GM06990 (cell line): ENCODE measurements around the gene ADIPOR1.
"Not testable (repeated sequence)": the region's sequence is repeated elsewhere in the genome, so short reads cannot be mapped to it uniquely, and the experiment has no call there.

Experiments
- DNase-seq: peaks from one replicate; pipeline ENCODE4 v3.0.0-alpha.2; 2011; ENCODE audit not compliant: insufficient read length; ENCODE audit errors: extremely low read depth
- H3K27me3 ChIP-seq: replicated peaks from 2 replicates; pipeline ENCODE4 v1.6.0; 2011; ENCODE audit warnings: low read length; ENCODE audit not compliant: control insufficient read depth, insufficient read depth
- H3K36me3 ChIP-seq: 2 replicates; pipeline ENCODE4 v1.5.1; 2011; ENCODE audit warnings: low read length; ENCODE audit not compliant: control insufficient read depth, insufficient read depth
- H3K4me3 ChIP-seq: replicated peaks from 2 replicates; pipeline ENCODE4 v1.5.1; 2011; ENCODE audit warnings: low read depth, mild to moderate bottlenecking, control low read depth, low read length
- TF ChIP-seq, protein P1 (sequence below): IDR thresholded peaks from 2 replicates; pipeline ENCODE4 v1.5.1; 2011; ENCODE audit warnings: low read length, control low read depth, mild to moderate bottlenecking, inconsistent platforms; ENCODE audit not compliant: insufficient read depth, poor library complexity, severe bottlenecking

The ADIPOR1 gene

GRCh38 chr1:202938287-202938925 lies 19.7 kb downstream of the ADIPOR1 start:
- TF ChIP-seq, protein P1, sequence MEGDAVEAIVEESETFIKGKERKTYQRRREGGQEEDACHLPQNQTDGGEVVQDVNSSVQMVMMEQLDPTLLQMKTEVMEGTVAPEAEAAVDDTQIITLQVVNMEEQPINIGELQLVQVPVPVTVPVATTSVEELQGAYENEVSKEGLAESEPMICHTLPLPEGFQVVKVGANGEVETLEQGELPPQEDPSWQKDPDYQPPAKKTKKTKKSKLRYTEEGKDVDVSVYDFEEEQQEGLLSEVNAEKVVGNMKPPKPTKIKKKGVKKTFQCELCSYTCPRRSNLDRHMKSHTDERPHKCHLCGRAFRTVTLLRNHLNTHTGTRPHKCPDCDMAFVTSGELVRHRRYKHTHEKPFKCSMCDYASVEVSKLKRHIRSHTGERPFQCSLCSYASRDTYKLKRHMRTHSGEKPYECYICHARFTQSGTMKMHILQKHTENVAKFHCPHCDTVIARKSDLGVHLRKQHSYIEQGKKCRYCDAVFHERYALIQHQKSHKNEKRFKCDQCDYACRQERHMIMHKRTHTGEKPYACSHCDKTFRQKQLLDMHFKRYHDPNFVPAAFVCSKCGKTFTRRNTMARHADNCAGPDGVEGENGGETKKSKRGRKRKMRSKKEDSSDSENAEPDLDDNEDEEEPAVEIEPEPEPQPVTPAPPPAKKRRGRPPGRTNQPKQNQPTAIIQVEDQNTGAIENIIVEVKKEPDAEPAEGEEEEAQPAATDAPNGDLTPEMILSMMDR, result no peak
- Histone ChIP-seq H3K36me3 (peaks cover 9% of the 10 kb centered on the region), H3K27me3 (no peaks in the 10 kb centered on the region), H3K4me3 (no peak overlapping the region)
- DNase-seq, result no peak

- not testable (repeated sequence) for H3K27me3 ChIP-seq, H3K4me3 ChIP-seq, H3K36me3 ChIP-seq, DNase-seq
These were observed 21.7 kb downstream of the ADIPOR1 start for GRCh38 chr1:202936409-202936808.

GRCh38 chr1:202935844-202936243 lies 22.3 kb downstream of the ADIPOR1 start:
- Histone ChIP-seq H3K27me3 (no peaks in the 10 kb centered on the region), H3K4me3 (no peak overlapping the region), H3K36me3 (no peaks in the 10 kb centered on the region)
- no peak for DNase-seq
- TF ChIP-seq, protein P1, result no peak

DNA sequence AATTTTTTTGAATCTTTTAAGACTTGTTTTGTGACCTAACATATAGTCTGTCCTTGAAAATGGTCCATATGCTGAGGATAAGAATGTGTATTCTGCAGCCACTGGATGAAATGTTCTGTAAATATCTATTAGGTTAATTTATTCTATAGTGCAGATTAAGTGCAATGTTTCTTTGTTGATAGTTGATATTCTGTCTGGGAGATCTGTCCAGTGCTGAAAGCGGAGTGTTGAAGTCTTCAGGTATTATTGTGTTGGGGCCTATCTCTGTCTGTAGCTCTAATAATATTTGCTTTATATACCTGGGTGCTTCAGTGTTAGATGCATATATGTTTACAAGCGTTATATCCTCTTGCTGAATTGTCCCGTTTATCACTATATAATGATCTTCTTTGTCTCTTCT lies 23.4 kb downstream of the ADIPOR1 start:
- no peak for DNase-seq
- Histone ChIP-seq H3K4me3 (no peak overlapping the region), H3K27me3 (no peaks in the 10 kb centered on the region), H3K36me3 (no peaks in the 10 kb centered on the region)
- TF ChIP-seq, protein P1, result no peak

DNA sequence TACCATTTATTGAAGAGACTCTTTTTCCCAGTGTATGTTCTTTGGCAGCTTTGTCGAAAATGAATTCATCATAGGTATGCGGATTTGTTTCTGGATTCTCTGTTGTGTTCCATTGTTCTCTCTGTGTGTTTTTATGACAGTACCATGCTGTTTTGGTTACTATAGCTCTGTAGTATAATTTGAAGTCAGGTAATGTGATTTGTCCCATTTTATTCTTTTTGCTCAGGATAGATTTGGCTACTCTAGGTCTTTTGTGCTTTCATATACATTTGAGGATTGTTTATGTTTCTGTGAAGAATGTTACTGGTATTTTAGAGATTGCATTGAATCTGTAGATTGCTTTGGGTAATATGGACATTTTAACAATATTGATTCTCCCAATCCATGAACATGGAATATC lies 25.6 kb downstream of the ADIPOR1 start:
- H3K27me3 ChIP-seq, result no peaks in the 10 kb centered on the region
- H3K36me3 ChIP-seq, result no peaks in the 10 kb centered on the region
- DNase-seq, result no peak
- TF ChIP-seq, protein P1, result no peak
- no peak overlapping the region for H3K4me3 ChIP-seq

GRCh38 chr1:202926581-202927491 lies 31.3 kb downstream of the ADIPOR1 start, which contains the start of gene KLHL12:
TSS of gene KLHL12 (minus strand) at chr1:202927234. CDS start at chr1:202925162, 2,072 bp downstream.
- peak; percentile 96 for DNase-seq
- no peaks in the 10 kb centered on the region for H3K27me3 ChIP-seq
- TF ChIP-seq, protein P1, result peak; percentile 69
- H3K36me3 ChIP-seq, result no peaks in the 10 kb centered on the region
- peak within 1 kb of the TSS; percentile 93 for H3K4me3 ChIP-seq
